GM23338 (cell line): ENCODE data around the gene ASB12. TPM values are rescaled to one million over a fixed set of nuclear protein-coding genes. Genes with fewer than 3 reads are reported as not detected.

Experiments
- ATAC-seq: fragments of 200-7000 bp; cut with Tn5 transposase; 3 replicates; pipeline ENCODE4 v1.9.1; 2020
- DNase-seq: peaks from one replicate; pipeline ENCODE4 v3.0.0-alpha.2; 2015; ENCODE audit warnings: low spot score
- H2AFZ ChIP-seq: fragments of 200-600 bp; sonication (generic); 2 replicates; pipeline ENCODE4 v1.8.0; 2016; ENCODE audit warnings: antibody characterized with exemption, mild to moderate bottlenecking, moderate library complexity
- H3F3A ChIP-seq: fragments of 200-600 bp; sonication (generic); replicated peaks from 2 replicates; pipeline ENCODE4 v1.8.0; 2017; ENCODE audit warnings: antibody characterized with exemption, mixed run types, low read depth
- H3K27ac ChIP-seq: fragments of 200-600 bp; sonication (generic); 2 replicates; pipeline ENCODE4 v1.6.1; 2016; ENCODE audit warnings: low read depth
- H3K27me3 ChIP-seq: fragments of 200-600 bp; sonication (generic); 2 replicates; pipeline ENCODE4 v1.8.0; 2016; ENCODE audit warnings: mild to moderate bottlenecking, mixed run types, moderate library complexity; ENCODE audit not compliant: insufficient read depth
- H3K36me3 ChIP-seq: fragments of 200-600 bp; sonication (generic); 2 replicates; pipeline ENCODE4 v1.8.0; 2016; ENCODE audit warnings: mild to moderate bottlenecking; ENCODE audit not compliant: insufficient read depth
- H3K4me1 ChIP-seq: fragments of 200-600 bp; sonication (generic); 2 replicates; pipeline ENCODE4 v1.8.0; 2016; ENCODE audit warnings: mild to moderate bottlenecking, moderate library complexity; ENCODE audit not compliant: insufficient read depth
- H3K4me2 ChIP-seq: fragments of 200-600 bp; sonication (generic); 2 replicates; pipeline ENCODE4 v1.7.1; 2017; ENCODE audit warnings: mixed run types
- H3K4me3 ChIP-seq: fragments of 200-600 bp; sonication (generic); 2 replicates; pipeline ENCODE4 v1.6.1; 2016; ENCODE audit warnings: mixed run types
- H3K79me2 ChIP-seq: fragments of 200-600 bp; sonication (generic); replicated peaks from 2 replicates; pipeline ENCODE4 v1.8.0; 2017; ENCODE audit warnings: mild to moderate bottlenecking; ENCODE audit not compliant: insufficient read depth
- H3K9me2 ChIP-seq: fragments of 200-600 bp; sonication (generic); 2 replicates; pipeline ENCODE4 v1.8.0; 2017; ENCODE audit not compliant: insufficient read depth
- H4K20me1 ChIP-seq: fragments of 200-600 bp; sonication (generic); replicated peaks from 2 replicates; pipeline ENCODE4 v1.8.0; 2017; ENCODE audit warnings: mild to moderate bottlenecking; ENCODE audit not compliant: insufficient read depth
- H3K27ac Mint-ChIP-seq: 2 replicates; pipeline ENCODE4 v1.8.0; 2020; ENCODE audit warnings: inconsistent platforms, mild to moderate bottlenecking, moderate library complexity, mixed read lengths
- H3K27me3 Mint-ChIP-seq: 3 replicates; pipeline ENCODE4 v1.8.0; 2022; ENCODE audit warnings: low read depth, mild to moderate bottlenecking, moderate library complexity, mixed read lengths, inconsistent platforms; ENCODE audit not compliant: insufficient read depth, poor library complexity
- H3K36me3 Mint-ChIP-seq: 3 replicates; pipeline ENCODE4 v1.8.0; 2021; ENCODE audit warnings: low read depth, mild to moderate bottlenecking, inconsistent platforms, moderate library complexity, mixed read lengths
- H3K4me1 Mint-ChIP-seq: 3 replicates; pipeline ENCODE4 v1.8.0; 2020; ENCODE audit warnings: mild to moderate bottlenecking, inconsistent platforms, mixed read lengths
- H3K4me3 Mint-ChIP-seq: 3 replicates; pipeline ENCODE4 v1.8.0; 2021; ENCODE audit warnings: moderate library complexity, mild to moderate bottlenecking, inconsistent platforms, mixed read lengths
- H3K9me3 Mint-ChIP-seq: 3 replicates; pipeline ENCODE4 v1.8.0; 2020; ENCODE audit warnings: moderate library complexity, mild to moderate bottlenecking, inconsistent platforms, mixed read lengths
- CREB1 ChIP-seq: fragments of 250-450 bp; sonication (Bioruptor Pico); IDR thresholded peaks from 2 replicates; pipeline ENCODE4 v1.5.0; 2020; ENCODE audit warnings: low read depth, mild to moderate bottlenecking, moderate library complexity
- CTCF ChIP-seq, 2 experiments: fragments of 200-600 bp in 1 of 2; sonication (generic) in 1 of 2; conservative IDR thresholded peaks; 2 replicates each; pipeline versions ENCODE4 v1.5.1 to v1.6.1; 2016 to 2017; ENCODE audit warnings: antibody characterized with exemption in 2 of 2, low read depth in 2 of 2, mild to moderate bottlenecking in 2 of 2, moderate library complexity in 1 of 2
- ETS1 ChIP-seq: IDR thresholded peaks from 2 replicates; pipeline ENCODE4 v1.6.1; 2016; ENCODE audit warnings: antibody characterized with exemption
- EZH2 ChIP-seq: fragments of 200-600 bp; sonication (generic); IDR thresholded peaks from one replicate; pipeline ENCODE4 v1.8.0; 2017; ENCODE audit warnings: antibody characterized with exemption, mild to moderate bottlenecking, low read depth; ENCODE audit not compliant: unreplicated experiment
- EZH2phosphoT487 ChIP-seq: fragments of 200-600 bp; sonication (generic); IDR thresholded peaks from one replicate; pipeline ENCODE4 v1.8.1; 2018; ENCODE audit warnings: antibody characterized with exemption; ENCODE audit not compliant: unreplicated experiment
- JUNB ChIP-seq: IDR thresholded peaks from one replicate; pipeline ENCODE4 v1.6.1; 2016; ENCODE audit warnings: antibody characterized with exemption; ENCODE audit not compliant: unreplicated experiment
- NANOG ChIP-seq: IDR thresholded peaks from 2 replicates; pipeline ENCODE4 v1.6.1; 2016; ENCODE audit warnings: antibody characterized with exemption, borderline replicate concordance
- POLR2AphosphoS5 ChIP-seq: IDR thresholded peaks from 2 replicates; pipeline ENCODE4 v1.6.1; 2016; ENCODE audit warnings: antibody characterized with exemption, low read depth
- REST ChIP-seq: IDR thresholded peaks from one replicate; pipeline ENCODE4 v1.6.1; 2018; ENCODE audit warnings: antibody characterized with exemption; ENCODE audit not compliant: unreplicated experiment
- STAT1 ChIP-seq: IDR thresholded peaks from one replicate; pipeline ENCODE4 v1.6.1; 2016; ENCODE audit warnings: antibody characterized with exemption; ENCODE audit not compliant: unreplicated experiment
- ZNF114 ChIP-seq: fragments of 250-450 bp; sonication (Bioruptor Pico); IDR thresholded peaks from 2 replicates; pipeline ENCODE4 v1.5.0; 2020; ENCODE audit warnings: mild to moderate bottlenecking, moderate library complexity
- ZNF331 ChIP-seq: fragments of 250-450 bp; sonication (Bioruptor Pico); IDR thresholded peaks from 2 replicates; pipeline ENCODE4 v1.5.0; 2020; ENCODE audit warnings: low read depth, mild to moderate bottlenecking, moderate library complexity
- ZNF462 ChIP-seq: fragments of 250-450 bp; sonication (Bioruptor Pico); IDR thresholded peaks from 2 replicates; pipeline ENCODE4 v1.5.0; 2020; ENCODE audit warnings: mild to moderate bottlenecking, moderate library complexity
- polyA plus RNA-seq: library from polyadenylated mRNA; unstranded; fragments of >200 nt; fragmentation: Nextera tagmentation; extraction: Ambion mirVana; gene quantifications from 2 replicates; pipeline ENCODE4 v1.2.1, GENCODE V29; 2016
- total RNA-seq: library from RNA; depleted of rRNA; stranded (reverse); fragments of >200 nt; shearing (Covaris generic); gene quantifications from 2 replicates; pipeline ENCODE4 v1.2.3, GENCODE V29; 2014

Gene ASB12
- total and polyA plus RNA-seq, 2 experiments from 2014 or later: 1.1 to 1.2 TPM

GRCh38 chrX:64265265-64265664 is 34.9 kb upstream of the ASB12 start:
- no peaks in the 10 kb centered on the region for H3K9me3 Mint-ChIP-seq
- H3K36me3 ChIP-seq: no peaks in the 10 kb centered on the region
- no peaks in the 10 kb centered on the region for H3K79me2 ChIP-seq
- no peaks in the 10 kb centered on the region for H3F3A ChIP-seq
- H3K27me3 Mint-ChIP-seq: no peaks in the 10 kb centered on the region
- no peak for TF ChIP-seq ZNF331 (CRISPR knock-in tag)
- no peak for TF ChIP-seq POLR2AphosphoS5
- no peak for TF ChIP-seq EZH2phosphoT487
- no peak for TF ChIP-seq REST
- TF ChIP-seq JUNB: no peak
- no peak for TF ChIP-seq ZNF462 (CRISPR knock-in tag)
- TF ChIP-seq EZH2: no peak
- no peak for TF ChIP-seq CREB1 (CRISPR knock-in tag)
- TF ChIP-seq ZNF114 (CRISPR knock-in tag): no peak
- TF ChIP-seq CTCF (conservative IDR thresholded peaks at IDR 0.05; ENCODE audit: low read depth in 2 of 2): no peak
- no peak for TF ChIP-seq ETS1
- no peak for TF ChIP-seq NANOG
- TF ChIP-seq STAT1: no peak
- no peaks in the 10 kb centered on the region for H3K9me2 ChIP-seq
- DNase-seq (peak; percentile 1), ATAC-seq (no peak)
- no peak overlapping the region for H3K27ac Mint-ChIP-seq
- H3K36me3 Mint-ChIP-seq: peaks cover under 1% of the 10 kb centered on the region; the same call in 2 of the 3 replicates
- H3K4me3 Mint-ChIP-seq: no peak overlapping the region
- H3K4me3 ChIP-seq: no peak overlapping the region
- no peaks in the 10 kb centered on the region for H3K27me3 ChIP-seq
- no peak overlapping the region for H3K27ac ChIP-seq
- H2AFZ ChIP-seq: no peak overlapping the region
- H3K4me1 Mint-ChIP-seq: no peaks in the 10 kb centered on the region
- no peak overlapping the region for H3K4me2 ChIP-seq
- no peaks in the 10 kb centered on the region for H3K4me1 ChIP-seq
- H4K20me1 ChIP-seq: no peaks in the 10 kb centered on the region
